GM18907 (cell line): ENCODE measurements around the gene G6PD.
A peak's percentile ranks its signal among the peaks of the same experiment; 100 is the strongest.
"Not testable (repeated sequence)": the region's sequence is repeated elsewhere in the genome, so short reads cannot be mapped to it uniquely, and the experiment has no call there.

Experiments used
- ATAC-seq: cut with Tn5 transposase; IDR thresholded peaks from one replicate; pipeline ENCODE4 v1.9.1; 2021; ENCODE audit warnings: mild to moderate bottlenecking, moderate library complexity; ENCODE audit not compliant: unreplicated experiment

G6PD gene

GRCh38 chrX:154545673-154546274 is 872 bp downstream of the G6PD start:
- no peak for ATAC-seq

DNA sequence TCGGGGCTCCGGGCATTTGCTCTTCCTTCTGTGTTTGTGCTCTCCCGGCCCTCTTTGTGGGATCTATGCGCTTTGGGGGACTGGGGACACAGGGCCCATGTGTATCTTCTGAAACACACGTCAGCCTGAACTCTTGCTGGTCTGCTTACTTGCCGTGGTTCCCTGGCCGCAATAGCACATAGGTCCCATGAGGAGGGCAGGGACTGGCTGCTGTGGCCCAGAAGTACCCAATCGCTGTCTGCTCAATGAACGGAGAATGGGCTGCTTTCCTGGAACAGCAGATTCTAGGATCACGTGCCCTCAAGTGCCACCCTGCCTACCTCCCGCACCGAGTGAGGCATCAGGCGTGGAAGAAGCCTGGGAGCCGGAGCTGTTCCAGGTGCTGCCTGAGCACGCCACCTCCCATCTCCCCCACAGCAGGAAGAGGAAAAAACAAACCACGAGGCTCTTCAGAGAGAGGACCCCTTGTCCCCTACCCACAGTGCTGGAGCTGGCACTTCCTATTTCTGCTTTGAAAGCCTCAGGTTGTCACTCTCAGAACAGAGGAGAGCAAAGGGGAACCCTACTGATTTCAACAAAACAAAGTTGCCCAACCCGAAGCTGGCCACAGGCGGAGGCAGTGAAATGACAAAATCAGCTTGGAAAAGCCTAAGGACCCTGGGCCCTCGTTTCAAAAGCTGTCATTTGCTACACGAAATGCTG is 3.8 kb downstream of the G6PD start:
- no peak for ATAC-seq

GRCh38 chrX:154541896-154542722 is 4.5 kb downstream of the G6PD start:
- no peak for ATAC-seq

DNA sequence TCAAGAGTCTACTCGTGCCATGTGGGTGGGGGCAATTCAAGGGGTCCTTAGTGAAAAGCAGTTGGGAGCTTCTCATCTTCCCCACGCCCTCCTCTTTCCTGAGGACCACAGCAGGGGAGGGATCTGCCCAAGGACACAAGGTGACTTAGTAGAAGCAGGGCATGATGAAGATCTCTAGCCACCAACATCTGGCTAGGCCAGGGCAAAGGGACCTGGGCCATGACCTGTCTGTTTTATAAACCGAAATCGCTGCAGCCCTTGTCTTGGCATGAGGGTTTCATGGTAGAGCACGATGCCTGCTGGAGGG is 5.1 kb downstream of the G6PD start:
- no peak for ATAC-seq

GRCh38 chrX:154540897-154541535 is 5.6 kb downstream of the G6PD start:
- no peak for ATAC-seq

DNA sequence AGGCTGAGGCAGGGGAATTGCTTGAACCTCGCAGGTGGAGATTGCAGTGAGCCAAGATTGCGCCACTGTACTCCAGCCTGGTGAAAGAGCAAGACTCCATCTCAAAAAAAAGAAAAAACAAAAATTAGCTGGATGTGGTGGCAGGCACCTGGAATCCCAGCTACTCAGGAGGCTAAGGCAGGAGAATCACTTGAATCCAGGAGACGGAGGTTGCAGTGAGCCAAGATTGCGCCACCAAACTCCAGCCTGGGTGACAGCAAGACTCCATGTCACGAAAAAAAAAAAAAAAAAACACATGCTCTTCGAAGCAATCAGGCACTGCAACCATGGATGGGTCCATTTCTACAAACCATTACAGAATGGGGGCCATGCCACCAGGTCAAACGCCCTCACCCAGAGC is 6.3 kb downstream of the G6PD start:
- ATAC-seq = not testable (repeated sequence)

DNA sequence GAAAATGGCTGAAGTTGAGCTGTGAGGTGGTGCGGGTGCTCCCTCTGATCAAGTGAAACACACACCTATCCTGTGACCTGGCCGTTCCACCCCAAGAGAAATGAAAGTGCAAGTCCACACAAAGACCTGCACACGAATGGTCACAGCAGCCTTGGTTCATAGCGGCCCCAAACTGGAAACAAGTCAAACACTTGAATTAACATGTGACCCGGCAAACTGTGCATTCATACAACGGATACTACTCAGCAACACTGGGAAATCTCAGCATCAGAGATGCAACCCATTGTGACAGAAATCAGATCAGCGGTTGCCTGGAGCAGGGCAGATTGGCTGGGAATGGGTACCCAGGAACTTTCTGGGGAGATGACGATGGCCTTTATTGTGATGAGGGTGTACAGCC is 7.6 kb downstream of the G6PD start:
- no peak for ATAC-seq

GRCh38 chrX:154535892-154536291 is 10.8 kb downstream of the G6PD start:
- no peak for ATAC-seq

DNA sequence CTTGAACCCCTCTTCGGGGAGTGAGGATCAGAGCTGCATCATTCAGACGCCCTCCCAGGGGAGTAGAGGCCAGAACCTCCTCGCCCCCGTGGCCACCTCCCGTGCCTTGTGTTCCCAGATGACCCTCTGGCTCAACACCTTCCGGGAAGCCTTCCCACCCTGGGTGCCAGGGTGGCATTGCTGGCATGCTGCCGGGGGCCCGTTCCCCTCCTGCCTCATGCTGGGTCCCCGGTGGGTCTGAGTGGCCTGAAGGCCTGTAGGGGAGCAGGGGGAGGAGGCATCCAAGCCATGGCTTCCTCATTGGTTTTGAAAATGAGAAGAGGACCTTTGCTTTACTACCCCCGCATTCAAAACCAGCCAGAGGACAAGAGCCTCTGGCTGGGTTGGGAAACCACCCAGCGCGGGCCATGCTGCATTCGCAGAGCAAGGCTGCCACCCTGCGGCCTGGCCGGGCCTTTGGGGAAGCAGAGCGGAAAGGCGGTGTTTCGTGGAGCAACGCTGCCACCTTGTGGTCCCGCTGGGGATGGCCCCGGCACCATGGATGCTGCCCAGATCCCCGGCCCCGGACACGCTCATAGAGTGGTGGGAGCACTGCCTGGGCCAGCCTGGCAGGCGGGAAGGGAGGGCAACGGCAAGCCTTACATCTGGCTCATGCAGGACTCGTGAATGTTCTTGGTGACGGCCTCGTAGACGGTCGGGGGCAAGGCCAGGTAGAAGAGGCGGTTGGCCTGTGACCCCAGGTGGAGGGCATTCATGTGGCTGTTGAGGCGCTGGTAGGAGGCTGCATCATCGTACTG is 11.9 kb downstream of the G6PD start:
- peak; percentile 90 for ATAC-seq

DNA sequence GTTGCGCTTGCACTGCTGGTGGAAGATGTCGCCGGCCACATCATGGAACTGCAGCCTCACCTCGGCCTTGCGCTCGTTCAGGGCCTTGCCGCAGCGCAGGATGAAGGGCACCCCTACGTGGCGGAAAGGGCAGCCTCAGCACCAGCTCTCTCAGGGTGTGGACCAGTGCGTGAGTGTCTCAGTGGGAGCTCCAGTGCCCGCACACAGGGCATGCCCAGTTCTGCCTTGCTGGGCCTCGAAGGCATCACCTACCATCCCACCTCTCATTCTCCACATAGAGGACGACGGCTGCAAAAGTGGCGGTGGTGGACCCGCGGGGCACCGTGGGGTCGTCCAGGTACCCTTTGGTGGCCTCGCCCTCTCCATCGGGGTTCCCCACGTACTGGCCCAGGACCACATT is 14.0 kb downstream of the G6PD start:
- ATAC-seq = no peak

- ATAC-seq = no peak
Measured at GRCh38 chrX:154531626-154532025, 15.0 kb downstream of the G6PD start.

DNA sequence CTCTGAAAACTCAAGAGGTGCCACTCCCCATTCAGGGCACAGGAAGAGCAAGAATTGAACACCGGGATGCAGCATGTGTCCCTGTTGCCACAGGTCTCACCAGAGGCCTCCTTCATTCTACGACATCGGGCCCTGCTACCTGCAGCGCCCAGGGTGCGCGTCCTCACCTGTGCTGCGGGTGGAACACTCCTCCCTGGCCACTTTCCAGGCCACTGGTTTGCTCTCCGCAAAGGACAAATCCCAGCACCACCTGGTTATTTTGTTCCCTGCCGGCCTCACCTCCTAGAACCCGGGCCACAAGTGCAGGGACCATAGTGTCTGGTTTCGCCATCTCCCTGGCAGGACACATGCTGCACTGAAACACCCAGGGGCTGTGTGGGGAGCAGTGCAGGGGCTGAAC is 16.4 kb downstream of the G6PD start:
- no peak for ATAC-seq

DNA sequence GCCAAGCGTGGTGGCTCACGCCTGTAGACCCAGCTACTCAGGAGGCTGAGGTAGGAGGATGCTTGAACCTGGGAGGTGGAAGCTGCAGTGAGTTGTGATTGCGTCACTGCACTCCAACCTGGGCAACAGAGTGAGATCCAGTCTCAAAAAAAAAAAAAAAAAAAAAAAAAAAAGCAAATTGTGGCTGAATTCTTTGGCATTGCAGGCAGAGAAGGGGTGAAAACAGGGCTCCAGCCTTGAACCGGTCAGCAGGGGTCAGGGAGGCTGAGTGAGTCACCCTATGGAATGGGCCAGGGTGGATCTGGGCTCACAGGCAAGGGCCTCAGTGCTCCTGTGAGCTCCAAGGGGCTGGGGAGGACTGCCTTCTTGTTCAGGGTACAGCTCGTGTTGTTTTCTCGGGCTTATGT is 17.4 kb downstream of the G6PD start:
- no peak for ATAC-seq

GRCh38 chrX:154526901-154527675 is 19.6 kb downstream of the G6PD start:
- peak; percentile 74 for ATAC-seq

- ATAC-seq = no peak
Measured at GRCh38 chrX:154525606-154526490, 20.8 kb downstream of the G6PD start.

- no peak for ATAC-seq
Measured at GRCh38 chrX:154519389-154519788, 27.3 kb downstream of the G6PD start.

DNA sequence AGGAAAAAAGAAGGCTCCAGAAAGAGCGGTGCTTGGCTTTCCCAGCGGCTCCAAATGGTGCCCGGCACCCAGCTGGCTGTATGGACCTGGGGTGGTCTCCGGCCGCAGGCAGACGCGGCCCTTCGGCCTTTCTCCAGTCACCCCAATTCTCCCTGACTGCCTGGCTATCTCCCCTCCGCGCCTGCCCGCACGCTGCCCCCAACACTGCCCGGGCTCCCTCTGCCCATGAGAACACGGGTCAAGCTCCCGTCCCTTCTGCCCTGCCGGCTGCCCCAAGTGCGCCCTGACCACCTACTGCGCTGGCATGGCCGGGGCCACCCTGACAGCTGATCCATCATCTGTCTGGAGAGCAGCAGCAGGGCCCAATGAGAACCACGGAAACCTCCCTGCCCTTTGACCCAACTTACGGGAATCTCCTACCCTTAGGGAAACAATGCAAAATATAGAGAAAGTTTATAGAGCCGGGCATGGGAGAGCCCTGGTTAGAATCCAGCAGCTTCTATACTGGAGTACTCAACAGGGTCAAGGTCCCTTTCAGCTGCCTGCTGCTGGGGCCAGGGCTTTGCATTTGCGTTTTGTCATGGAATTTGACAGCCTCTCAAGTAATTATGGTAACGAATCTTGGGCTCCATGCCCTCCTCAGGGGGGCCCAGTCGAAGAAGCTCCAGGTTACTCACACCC is 29.4 kb downstream of the G6PD start:
- no peak for ATAC-seq

- no peak for ATAC-seq
Measured at GRCh38 chrX:154516656-154517100, 30.0 kb downstream of the G6PD start.
